Measurements from ENCODE around the gene BEST1.

- TF ChIP-seq CTCF (IDR thresholded peaks at IDR 0.05) (no peak), RAD21 (conservative IDR thresholded peaks at IDR 0.05 in 1 of 2, IDR thresholded peaks at IDR 0.05 in 1 of 2) (peak; percentile 18 to 38; a peak in 2 of 5 replicates), REST (IDR thresholded peaks at IDR 0.05) (no peak), USF2 (IDR thresholded peaks at IDR 0.05) (no peak), SMC3 (IDR thresholded peaks at IDR 0.05) (no peak), HDAC2 (IDR thresholded peaks at IDR 0.05) (no peak), JUNB (IDR thresholded peaks at IDR 0.05) (no peak), NFE2L2 (conservative IDR thresholded peaks at IDR 0.05; ENCODE audit: low read length) (no peak), POLR2A (IDR thresholded peaks at IDR 0.05; ENCODE audit: low read length) (no peak), BHLHE40 (IDR thresholded peaks at IDR 0.05; ENCODE audit: low read depth, low read length) (no peak), EP300 (IDR thresholded peaks at IDR 0.05) (no peak)
Measured at GRCh38 chr11:61901397-61901796, 48.8 kb upstream of the BEST1 start.

All from A549 (cell line).